HG03469 (cell line): ENCODE data around the gene FLNA.
"Not testable (repeated sequence)": the region's sequence is repeated elsewhere in the genome, so short reads cannot be mapped to it uniquely, and the experiment has no call there.

Source experiments
- ATAC-seq: cut with Tn5 transposase; IDR thresholded peaks from one replicate; pipeline ENCODE4 v1.9.1; 2021; ENCODE audit warnings: mild to moderate bottlenecking, moderate library complexity, moderate number of reproducible peaks; ENCODE audit not compliant: unreplicated experiment

The FLNA gene

DNA sequence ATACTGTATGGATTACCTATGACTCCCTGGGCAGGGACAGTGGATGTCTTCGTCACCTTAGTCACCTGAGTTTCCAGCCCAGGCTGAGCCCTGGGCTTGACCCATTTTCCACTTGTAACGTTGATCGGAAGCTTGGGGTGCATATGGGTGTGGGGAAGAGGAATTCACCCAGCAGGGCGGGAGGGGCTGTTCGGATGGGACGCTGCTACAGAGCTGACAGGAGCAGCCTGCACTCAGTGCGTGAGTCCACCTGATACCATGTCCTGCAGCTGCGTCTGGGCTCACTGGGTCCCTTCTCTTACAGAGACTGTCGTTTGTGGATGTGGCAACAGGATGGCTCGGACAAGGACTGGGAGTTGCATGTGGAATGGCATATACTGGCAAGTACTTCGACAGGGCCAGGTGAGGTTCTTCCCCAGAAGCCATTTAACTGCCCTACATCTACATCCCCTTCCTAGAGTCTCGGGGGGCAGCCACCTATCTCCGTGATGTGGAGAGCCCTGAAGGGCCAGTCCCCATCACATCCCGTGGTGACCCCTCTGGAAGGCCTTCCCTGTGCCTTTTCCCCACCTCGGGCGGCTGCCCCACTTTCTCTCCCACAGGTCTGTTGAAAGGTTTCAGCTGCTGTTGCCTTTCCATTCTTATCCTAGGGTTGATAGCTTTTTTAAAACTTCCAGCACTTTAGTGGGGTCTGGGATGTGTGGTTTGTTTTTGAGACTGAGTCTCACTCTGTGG, 65.2 kb downstream of the FLNA start:
- ATAC-seq, result no peak

DNA sequence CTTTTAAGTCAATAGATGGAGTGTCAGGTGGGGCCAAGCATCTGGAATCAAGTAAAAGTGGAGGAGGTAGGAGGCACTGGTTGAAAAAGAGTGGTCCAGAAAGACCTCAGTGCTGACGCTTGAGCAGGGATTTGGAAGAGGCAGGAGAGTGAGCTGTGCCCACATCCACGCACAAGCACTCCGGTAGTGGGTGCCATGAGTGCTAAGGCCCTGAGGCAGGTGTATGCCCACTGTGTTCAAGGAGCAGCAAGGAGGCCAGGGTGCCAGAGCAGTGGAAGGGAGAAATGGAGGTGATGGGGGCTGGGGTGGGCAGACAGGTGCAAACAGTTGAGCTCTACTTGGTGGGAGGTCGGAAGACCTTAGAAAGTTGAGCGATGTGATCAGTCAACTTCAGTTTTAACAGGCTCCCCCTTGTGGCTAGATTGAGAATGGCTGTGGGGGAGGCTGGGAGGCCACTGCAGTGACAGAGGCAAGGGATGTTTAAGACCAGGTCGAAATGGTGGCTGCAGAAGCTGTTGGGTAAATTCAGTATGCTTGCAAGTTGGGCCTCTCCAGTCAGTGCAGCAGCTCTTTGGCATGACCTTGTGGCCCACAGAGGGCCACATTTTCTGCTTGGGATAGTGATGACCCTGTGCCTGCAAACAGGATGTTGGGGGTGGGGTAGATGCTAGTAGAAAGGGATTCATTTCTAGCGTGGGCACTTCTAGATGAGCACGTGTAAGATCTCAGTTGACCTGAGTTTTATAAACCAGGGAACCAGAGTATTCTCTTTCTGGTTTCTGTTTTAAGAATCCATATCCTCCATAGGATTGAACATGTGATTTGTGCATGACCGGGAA, 66.1 kb downstream of the FLNA start:
- no peak for ATAC-seq

DNA sequence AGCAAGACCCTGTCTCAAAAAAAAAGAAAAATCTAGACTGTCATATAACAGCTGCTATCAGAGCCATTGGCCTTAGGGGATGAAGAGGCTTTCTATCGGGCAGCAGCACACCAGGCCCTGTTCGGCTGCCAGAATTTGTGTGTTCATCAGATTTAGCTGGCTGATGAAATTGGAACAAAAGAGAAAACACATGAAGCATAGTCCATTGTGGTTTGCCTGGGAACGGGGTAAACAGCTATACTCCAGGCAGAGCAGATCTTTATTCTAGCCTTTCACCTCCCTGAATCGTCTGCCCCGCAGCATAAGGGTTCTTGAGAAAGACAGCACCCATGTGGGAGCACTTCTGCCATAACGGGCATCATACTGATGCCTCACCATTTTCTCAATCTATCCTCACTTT, 67.2 kb downstream of the FLNA start:
- ATAC-seq, result no peak

DNA sequence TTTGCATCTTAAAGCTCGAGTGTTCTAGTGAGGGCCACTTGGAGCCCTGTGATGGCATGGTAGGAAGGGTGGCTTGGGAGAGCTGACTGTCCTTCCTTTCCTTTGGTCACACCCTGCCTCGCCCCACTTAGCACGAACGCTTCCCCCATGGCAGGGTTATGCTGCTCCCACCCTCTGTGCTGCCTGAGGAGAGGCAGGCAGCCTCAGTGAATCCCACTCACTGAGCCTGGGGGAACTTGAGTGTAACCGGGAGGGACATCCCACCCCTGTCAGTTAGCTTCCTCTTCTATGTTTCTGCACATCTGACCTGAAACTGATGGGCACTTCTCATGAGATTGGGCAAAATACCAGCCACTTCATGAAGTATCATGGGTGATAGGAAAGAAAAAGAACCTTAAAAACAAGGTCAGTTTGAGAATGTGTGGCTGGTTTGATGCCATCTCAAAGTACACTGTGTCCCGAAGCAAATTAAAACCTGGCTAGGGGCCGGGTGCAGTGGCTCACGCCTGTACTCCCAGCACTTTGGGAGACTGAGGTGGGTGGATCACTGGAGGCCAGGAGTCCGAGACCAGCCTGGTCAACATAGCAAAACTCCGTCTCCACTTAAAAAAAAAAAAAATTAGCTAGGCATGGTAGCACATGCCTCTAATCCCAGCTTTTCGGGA, 68.8 kb downstream of the FLNA start:
- no peak for ATAC-seq

DNA sequence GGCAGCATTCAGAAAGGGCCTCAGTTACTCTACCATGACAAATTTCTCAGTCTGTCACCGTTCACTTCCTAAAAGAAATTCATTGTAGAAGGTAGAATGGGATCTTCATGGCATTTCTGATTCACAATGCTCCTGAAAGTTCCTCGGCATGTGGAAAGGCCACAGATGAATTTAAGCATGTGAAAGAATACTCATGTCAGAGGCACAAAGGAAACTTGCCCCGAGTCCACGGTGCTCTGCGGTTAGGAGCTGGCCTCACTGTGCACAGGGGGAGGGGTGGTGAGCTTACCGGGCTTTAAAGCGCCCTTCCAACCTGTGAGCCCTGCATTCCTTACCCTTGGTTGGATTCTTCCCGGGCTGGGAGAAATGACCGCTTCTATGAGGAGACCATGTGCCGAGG, 69.6 kb downstream of the FLNA start:
- ATAC-seq, result no peak

DNA sequence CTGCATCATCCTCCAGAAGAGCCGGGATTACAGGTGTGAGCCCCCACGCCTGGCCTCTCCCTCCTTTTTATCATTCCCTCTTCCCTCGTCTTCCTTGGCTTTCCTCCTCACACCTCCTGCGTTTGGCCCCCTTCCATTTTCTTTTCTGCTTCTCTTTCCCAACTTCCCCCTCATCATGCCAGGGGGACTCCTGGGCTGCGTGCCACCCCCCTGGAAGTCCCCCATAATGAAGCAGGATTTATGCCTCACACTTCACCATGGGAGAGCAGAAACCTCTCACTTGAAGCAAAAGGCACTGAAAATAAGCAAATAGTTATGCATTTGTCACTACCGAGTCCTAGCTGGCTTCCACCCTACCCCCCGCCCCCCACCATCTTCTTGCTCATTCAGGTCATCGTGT, 71.0 kb downstream of the FLNA start:
- no peak for ATAC-seq

DNA sequence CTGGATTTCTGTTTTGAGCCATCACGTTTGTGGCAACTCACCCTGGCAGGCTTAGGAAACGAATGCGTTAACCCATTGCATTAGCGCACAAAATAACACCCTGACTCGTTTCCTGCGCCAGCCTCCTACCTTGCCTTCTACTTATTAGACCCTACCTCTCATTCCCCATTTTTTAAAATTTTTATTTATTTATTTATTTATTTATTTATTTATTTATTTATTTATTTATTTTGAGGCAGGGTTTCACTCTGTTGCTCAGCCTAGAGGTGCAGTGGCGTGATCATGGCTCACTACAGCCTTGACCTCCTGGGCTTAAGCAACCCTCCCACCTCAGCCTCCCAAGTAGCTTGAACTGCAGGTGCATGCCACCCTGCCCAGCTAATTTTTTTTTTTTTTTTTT, 71.4 kb downstream of the FLNA start:
- not testable (repeated sequence) for ATAC-seq

DNA sequence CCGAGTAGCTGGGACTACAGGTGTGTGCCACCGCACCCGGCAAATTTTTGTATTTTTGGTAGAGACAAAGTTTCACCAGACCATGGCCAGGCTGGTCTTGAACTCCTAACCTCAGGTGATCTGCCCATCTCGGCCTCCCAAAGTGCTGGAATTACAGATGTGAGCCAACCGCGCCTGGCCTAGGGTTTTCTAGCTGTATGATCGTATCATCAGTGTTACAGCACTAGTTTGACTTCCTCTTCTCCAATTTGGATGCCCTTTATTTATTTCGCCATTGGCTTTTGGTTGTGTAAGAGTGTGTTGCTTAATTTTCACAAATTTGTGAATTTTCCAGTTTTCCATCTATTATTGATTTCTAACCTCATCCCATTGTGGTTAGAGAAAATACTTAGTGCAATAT, 73.6 kb downstream of the FLNA start:
- no peak for ATAC-seq
